SH-SY5Y (cell line): Measurements from ENCODE around the gene TBC1D19.

ENCODE experiments used
- GATA2 ChIP-seq: IDR thresholded peaks from 2 replicates; pipeline ENCODE4 v1.6.1; 2011; ENCODE audit warnings: mild to moderate bottlenecking, low read depth, low read length
- GATA3 ChIP-seq: IDR thresholded peaks from 2 replicates; pipeline ENCODE4 v1.6.1; 2011; ENCODE audit warnings: low read depth, mild to moderate bottlenecking, low read length, moderate library complexity

TBC1D19 gene

GRCh38 chr4:26764231-26764630 is 180.3 kb downstream of the TBC1D19 start:
- TF ChIP-seq GATA3 (no peak), GATA2 (no peak)

GRCh38 chr4:26765515-26765914 is 181.6 kb downstream of the TBC1D19 start:
- TF ChIP-seq GATA3 (no peak), GATA2 (no peak)

GRCh38 chr4:26766141-26766540 is 182.3 kb downstream of the TBC1D19 start:
- no peak for TF ChIP-seq GATA3
- no peak for TF ChIP-seq GATA2

DNA sequence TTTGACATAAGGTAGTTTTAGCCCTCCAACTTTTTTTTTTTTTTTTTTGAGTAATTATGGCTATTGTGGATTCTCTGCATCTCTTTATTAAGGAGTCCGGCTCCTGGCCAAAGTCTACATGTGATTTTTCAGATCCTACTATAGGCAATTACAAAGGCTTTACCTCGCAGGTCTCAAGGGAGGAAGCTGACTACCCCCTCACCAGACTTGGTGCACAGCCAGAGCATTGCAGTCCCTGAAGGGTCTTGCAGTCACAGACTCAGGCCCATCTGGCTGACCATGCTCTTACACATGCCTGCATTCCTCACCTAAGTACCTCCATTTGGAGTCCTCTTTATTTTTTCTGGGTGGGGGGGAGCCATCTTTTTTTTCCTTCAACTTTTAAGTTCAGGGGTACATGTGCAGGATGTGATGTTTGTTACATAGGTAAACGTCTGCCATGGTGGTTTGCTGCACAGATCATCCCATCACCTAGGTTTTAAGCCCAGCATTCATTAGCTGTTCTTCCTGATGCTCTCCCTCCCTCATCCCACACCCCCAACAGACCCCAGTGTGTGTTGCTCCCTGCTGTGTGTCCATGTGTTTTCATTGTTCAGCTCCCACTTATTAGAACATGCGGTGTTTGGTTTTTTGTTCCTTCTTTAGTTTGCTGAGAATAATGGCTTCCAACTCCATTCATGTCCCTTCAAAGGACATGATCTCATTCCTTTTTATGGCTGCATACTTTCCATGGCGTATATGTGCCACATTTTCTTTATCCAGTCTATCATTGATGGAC is 188.4 kb downstream of the TBC1D19 start:
- no peak for TF ChIP-seq GATA3
- TF ChIP-seq GATA2 = no peak

GRCh38 chr4:26779224-26779623 is 195.3 kb downstream of the TBC1D19 start:
- no peak for TF ChIP-seq GATA2

DNA sequence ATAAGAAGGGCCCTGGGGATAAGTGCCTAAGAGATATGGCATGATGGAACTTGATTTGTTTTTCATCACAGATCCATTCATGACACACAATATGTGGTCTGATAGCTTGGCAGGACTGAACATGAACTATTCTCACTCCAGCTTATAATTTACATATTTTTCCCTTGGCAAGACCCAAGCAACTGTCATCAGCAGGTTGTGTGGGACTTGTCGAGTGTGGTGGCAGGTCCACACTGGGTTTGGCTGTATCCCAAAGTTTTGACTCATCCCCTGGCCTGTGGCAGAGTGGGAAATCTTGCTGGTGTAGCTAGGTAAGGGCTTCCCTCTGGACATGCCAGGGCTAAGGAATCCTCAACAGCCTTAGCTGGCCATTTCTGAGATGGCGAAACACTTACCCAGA is 195.8 kb downstream of the TBC1D19 start:
- TF ChIP-seq GATA2 (no peak), GATA3 (no peak)

GRCh38 chr4:26780539-26780938 is 196.7 kb downstream of the TBC1D19 start:
- TF ChIP-seq GATA2 (no peak), GATA3 (no peak)

GRCh38 chr4:26782168-26782829 is 198.4 kb downstream of the TBC1D19 start:
- no peak for TF ChIP-seq GATA2
- TF ChIP-seq GATA3 = no peak

DNA sequence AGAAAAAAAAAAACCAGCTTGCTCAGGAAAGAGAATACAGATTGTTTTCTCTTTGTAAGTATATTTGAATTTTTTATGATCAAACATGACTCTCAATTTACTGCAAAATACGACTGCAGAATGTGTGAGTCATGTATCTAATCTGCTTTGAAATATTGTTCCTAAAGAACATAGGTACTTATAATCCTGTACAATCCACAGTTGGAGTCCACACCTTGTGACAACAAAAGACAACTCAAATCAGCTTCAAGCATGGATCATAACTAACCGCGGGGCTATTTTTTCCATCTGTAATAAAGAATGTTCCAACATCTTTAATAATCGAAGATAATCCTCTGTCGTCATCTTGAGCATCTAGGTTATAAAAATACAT is 198.9 kb downstream of the TBC1D19 start:
- no peak for TF ChIP-seq GATA3
- no peak for TF ChIP-seq GATA2

GRCh38 chr4:26784207-26784865 is 200.5 kb downstream of the TBC1D19 start:
- TF ChIP-seq GATA2 (no peak), GATA3 (no peak)

GRCh38 chr4:26785312-26785711 is 201.4 kb downstream of the TBC1D19 start:
- TF ChIP-seq GATA2 = no peak
- TF ChIP-seq GATA3 = no peak

DNA sequence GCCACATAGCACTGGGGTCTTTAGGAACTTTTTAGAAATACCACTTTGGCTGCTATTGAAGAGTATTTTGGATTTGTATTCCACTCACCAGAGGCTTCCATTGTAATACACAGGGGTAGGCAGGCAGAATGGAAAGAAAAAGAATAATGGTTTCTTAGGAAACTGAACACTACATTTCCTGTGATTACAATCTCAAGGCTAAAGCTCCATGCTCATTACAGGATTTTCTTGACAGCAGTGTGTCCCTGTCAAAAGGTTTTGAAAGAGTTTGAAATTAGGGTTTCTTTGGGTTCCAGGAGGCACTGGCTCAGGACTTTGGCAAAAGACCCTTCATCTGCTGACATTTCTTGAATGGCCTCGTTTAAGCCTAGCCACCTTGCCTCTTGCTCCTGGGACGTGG is 201.9 kb downstream of the TBC1D19 start:
- TF ChIP-seq GATA2 (no peak), GATA3 (no peak)

DNA sequence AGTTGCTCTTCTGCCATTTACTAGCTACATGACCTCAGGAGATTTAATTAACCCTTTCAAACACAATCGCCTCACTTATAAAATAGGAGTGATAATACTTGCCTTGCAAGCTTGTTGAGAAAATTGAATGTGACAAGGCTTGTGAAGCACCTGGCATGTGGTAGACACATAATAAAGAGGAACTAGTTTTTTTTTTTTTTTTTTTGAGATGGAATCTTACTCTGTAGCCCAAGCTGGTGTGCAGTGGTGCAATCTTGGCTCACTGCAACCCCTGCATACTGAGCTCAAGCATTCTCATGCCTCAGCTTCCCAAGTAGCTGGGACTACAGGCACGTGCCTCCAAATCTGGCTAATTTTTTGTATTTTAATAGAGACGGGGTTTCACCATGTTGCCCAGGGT is 203.0 kb downstream of the TBC1D19 start:
- TF ChIP-seq GATA3 (no peak), GATA2 (no peak)

GRCh38 chr4:26787461-26788340 is 203.8 kb downstream of the TBC1D19 start:
- TF ChIP-seq GATA3 = no peak
- no peak for TF ChIP-seq GATA2

GRCh38 chr4:26788341-26788733 is 204.5 kb downstream of the TBC1D19 start:
- TF ChIP-seq GATA3 (no peak), GATA2 (no peak)
